ENCODE results near the gene ATP11A. TPM values are rescaled to one million over a fixed set of nuclear protein-coding genes. Genes with fewer than 3 reads are reported as not detected.

ATP11A gene
- total and polyA plus RNA-seq, 11 donors: 20.5 to 146 (median 91.2) TPM

- H3K4me3 ChIP-seq: no peak overlapping the region
- no peaks in the 10 kb centered on the region for H3K27me3 ChIP-seq
- TF ChIP-seq POLR2A (IDR thresholded peaks at IDR 0.05) (no peak), CTCF (IDR thresholded peaks at IDR 0.05) (no peak)
- 88 to 92% (median 91%) methylated on average over 36 of the region's 36 CpGs for WGBS, 4 donors
- H3K27ac ChIP-seq: no peak overlapping the region
- DNase-seq: no peak
- H3K4me1 ChIP-seq: peaks cover 0 to 7% (median 0%) of the 10 kb centered on the region in 12 donors
- intact Hi-C loops (cut with DNase I): no loop called here
- peak in 1 of 4 donors; percentile 14 for ATAC-seq
- peaks cover 0 to 59% (median 32%) of the 10 kb centered on the region in 9 donors for H3K36me3 ChIP-seq
- H3K9me3 ChIP-seq: no peaks in the 10 kb centered on the region
These were observed 117.2 kb downstream of the ATP11A start for GRCh38 chr13:112806739-112807652.

- WGBS, 4 donors: 90 to 93% (median 92%) methylated on average over 24 of the region's 24 CpGs
- no peak for DNase-seq
- peaks cover 0 to 6% (median 0%) of the 10 kb centered on the region in 12 donors for H3K4me1 ChIP-seq
- TF ChIP-seq POLR2A (IDR thresholded peaks at IDR 0.05) (no peak), CTCF (IDR thresholded peaks at IDR 0.05) (no peak)
- H3K4me3 ChIP-seq: no peak overlapping the region
- intact Hi-C loops (cut with DNase I): no loop called here
- H3K27ac ChIP-seq: no peak overlapping the region
- H3K9me3 ChIP-seq: peaks cover 0 to 2% (median 0%) of the 10 kb centered on the region in 12 donors
- ATAC-seq: peak in 2 of 4 donors; percentile 19 to 40
- H3K36me3 ChIP-seq: peaks cover 0 to 61% (median 32%) of the 10 kb centered on the region in 9 donors
- H3K27me3 ChIP-seq: no peaks in the 10 kb centered on the region
These were observed 118.0 kb downstream of the ATP11A start for GRCh38 chr13:112807653-112808376.

GRCh38 chr13:112808377-112809140, 118.7 kb downstream of the ATP11A start:
- peaks cover 0 to 6% (median 0%) of the 10 kb centered on the region in 12 donors for H3K4me1 ChIP-seq

More at GRCh38 chr13:112808377-112809140, 118.7 kb downstream of the ATP11A start:
- 88 to 94% (median 91%) methylated on average over 24 to 26 of the region's 26 CpGs for WGBS, 4 donors
- Histone ChIP-seq H3K4me3 (no peak overlapping the region), H3K27me3 (no peaks in the 10 kb centered on the region), H3K9me3 (peaks cover 0 to 9% (median 0%) of the 10 kb centered on the region in 12 donors), H3K27ac (no peak overlapping the region), H3K36me3 (peaks cover 0 to 68% (median 35%) of the 10 kb centered on the region in 9 donors)
- ATAC-seq: no peak
- intact Hi-C loops (cut with DNase I): no loop called here
- no peak for DNase-seq
- TF ChIP-seq CTCF (IDR thresholded peaks at IDR 0.05) (no peak), POLR2A (IDR thresholded peaks at IDR 0.05) (no peak)
